MM.1S (cell line): ENCODE data around the gene SH3TC1.

Experiments used
- DNase-seq: peaks from one replicate; pipeline ENCODE4 v3.0.0-alpha.2; 2015
- H2AFZ ChIP-seq: fragments of 300-600 bp; sonication (generic); 2 replicates; pipeline ENCODE4 v1.6.0; 2016; ENCODE audit warnings: antibody characterized with exemption, low read length
- H3F3A ChIP-seq: fragments of 300-600 bp; sonication (generic); 2 replicates; pipeline ENCODE4 v1.6.1; 2016; ENCODE audit warnings: mild to moderate bottlenecking, antibody characterized with exemption, low read length, moderate library complexity, mixed read lengths; ENCODE audit not compliant: insufficient read depth
- H3K27ac ChIP-seq: fragments of 300-600 bp; sonication (generic); 2 replicates; pipeline ENCODE4 v1.5.1; 2016; ENCODE audit warnings: mild to moderate bottlenecking, low read length
- H3K27me3 ChIP-seq: fragments of 300-600 bp; sonication (generic); replicated peaks from 2 replicates; pipeline ENCODE4 v1.6.0; 2016; ENCODE audit warnings: low read length; ENCODE audit not compliant: insufficient read depth
- H3K36me3 ChIP-seq: fragments of 300-600 bp; sonication (generic); replicated peaks from 2 replicates; pipeline ENCODE4 v1.6.1; 2016; ENCODE audit warnings: mild to moderate bottlenecking, low read length, mixed read lengths; ENCODE audit not compliant: insufficient read depth
- H3K4me1 ChIP-seq: fragments of 300-600 bp; sonication (generic); 2 replicates; pipeline ENCODE4 v1.6.1; 2016; ENCODE audit warnings: low read length, mixed read lengths
- H3K4me2 ChIP-seq: fragments of 300-600 bp; sonication (generic); 2 replicates; pipeline ENCODE4 v1.6.0; 2016; ENCODE audit warnings: low read depth, low read length
- H3K4me3 ChIP-seq: fragments of 300-600 bp; sonication (generic); 2 replicates; pipeline ENCODE4 v1.5.1; 2016; ENCODE audit warnings: low read length, mixed read lengths
- H3K79me2 ChIP-seq: fragments of 300-600 bp; sonication (generic); 2 replicates; pipeline ENCODE4 v1.6.1; 2016; ENCODE audit warnings: mixed run types, low read length, mixed read lengths
- H3K9ac ChIP-seq: fragments of 300-600 bp; sonication (generic); 2 replicates; pipeline ENCODE4 v1.6.1; 2016; ENCODE audit warnings: low read length, mixed read lengths
- H3K9me2 ChIP-seq: fragments of 300-600 bp; sonication (generic); replicated peaks from 2 replicates; pipeline ENCODE4 v1.6.1; 2016; ENCODE audit warnings: mild to moderate bottlenecking, low read length, mixed read lengths; ENCODE audit not compliant: insufficient read depth
- H3K9me3 ChIP-seq: fragments of 300-600 bp; sonication (generic); replicated peaks from 2 replicates; pipeline ENCODE4 v1.6.1; 2016; ENCODE audit warnings: mild to moderate bottlenecking, low read length, mixed read lengths; ENCODE audit not compliant: insufficient read depth
- H4K20me1 ChIP-seq: fragments of 300-600 bp; sonication (generic); 2 replicates; pipeline ENCODE4 v1.6.1; 2016; ENCODE audit warnings: mild to moderate bottlenecking, low read length, moderate library complexity, mixed read lengths; ENCODE audit not compliant: insufficient read depth
- CTCF ChIP-seq: fragments of 300-600 bp; sonication (generic); IDR thresholded peaks from 2 replicates; pipeline ENCODE4 v1.5.1; 2016; ENCODE audit warnings: antibody characterized with exemption, low read length, mixed read lengths
- EZH2 ChIP-seq: fragments of 300-600 bp; sonication (generic); optimal IDR thresholded peaks from 2 replicates; pipeline ENCODE3; 2017; ENCODE audit warnings: low read depth, mild to moderate bottlenecking, antibody characterized with exemption, low read length, mixed read lengths
- EZH2phosphoT487 ChIP-seq: fragments of 300-600 bp; sonication (generic); IDR thresholded peaks from 2 replicates; pipeline ENCODE4 v1.6.1; 2018; ENCODE audit warnings: antibody characterized with exemption, low read length

The SH3TC1 gene

GRCh38 chr4:8265171-8265929 lies 66.3 kb downstream of the SH3TC1 start:
- no peak overlapping the region for H3K27ac ChIP-seq

GRCh38 chr4:8266088-8266487 lies 67.0 kb downstream of the SH3TC1 start:
- Histone ChIP-seq H2AFZ (no peak overlapping the region), H3K79me2 (no peaks in the 10 kb centered on the region)

More at GRCh38 chr4:8265171-8265929, 66.3 kb downstream of the SH3TC1 start:
- H3K9me2 ChIP-seq: no peaks in the 10 kb centered on the region
- H4K20me1 ChIP-seq: no peaks in the 10 kb centered on the region
- no peak overlapping the region for H3K4me2 ChIP-seq
- H3K4me3 ChIP-seq: no peak overlapping the region
- no peaks in the 10 kb centered on the region for H3K79me2 ChIP-seq
- DNase-seq: no peak
- H3K9ac ChIP-seq: no peak overlapping the region
- peaks cover 95% of the 10 kb centered on the region for H3K27me3 ChIP-seq
- TF ChIP-seq EZH2phosphoT487 (no peak), EZH2 (no peak)
- H3F3A ChIP-seq: no peaks in the 10 kb centered on the region
- no peak overlapping the region for H2AFZ ChIP-seq
- H3K4me1 ChIP-seq: no peaks in the 10 kb centered on the region
- H3K9me3 ChIP-seq: no peaks in the 10 kb centered on the region
- no peaks in the 10 kb centered on the region for H3K36me3 ChIP-seq

GRCh38 chr4:8266508-8266907 lies 67.4 kb downstream of the SH3TC1 start:
- Histone ChIP-seq H3F3A (no peaks in the 10 kb centered on the region), H3K27me3 (peaks cover 95% of the 10 kb centered on the region), H3K9ac (no peak overlapping the region), H3K36me3 (no peaks in the 10 kb centered on the region), H4K20me1 (no peaks in the 10 kb centered on the region), H3K4me2 (no peak overlapping the region), H3K4me3 (no peak overlapping the region), H3K4me1 (no peaks in the 10 kb centered on the region), H3K27ac (no peak overlapping the region), H2AFZ (no peak overlapping the region), H3K79me2 (no peaks in the 10 kb centered on the region), H3K9me2 (no peaks in the 10 kb centered on the region), H3K9me3 (no peaks in the 10 kb centered on the region)
- TF ChIP-seq EZH2 (no peak), CTCF (no peak), EZH2phosphoT487 (no peak)
- DNase-seq: no peak

More at GRCh38 chr4:8266088-8266487, 67.0 kb downstream of the SH3TC1 start:
- Histone ChIP-seq H3K9me3 (no peaks in the 10 kb centered on the region), H3K4me3 (no peak overlapping the region), H3K9ac (no peak overlapping the region), H3K9me2 (no peaks in the 10 kb centered on the region), H3K36me3 (no peaks in the 10 kb centered on the region), H3K27ac (no peak overlapping the region), H3F3A (no peaks in the 10 kb centered on the region), H4K20me1 (no peaks in the 10 kb centered on the region), H3K27me3 (peaks cover 95% of the 10 kb centered on the region), H3K4me2 (no peak overlapping the region), H3K4me1 (no peaks in the 10 kb centered on the region)
- TF ChIP-seq CTCF (no peak), EZH2phosphoT487 (no peak), EZH2 (no peak)
- DNase-seq: no peak

- no peaks in the 10 kb centered on the region for H3K9me3 ChIP-seq
- H4K20me1 ChIP-seq: no peaks in the 10 kb centered on the region
- peaks cover 95% of the 10 kb centered on the region for H3K27me3 ChIP-seq
- no peak overlapping the region for H3K4me3 ChIP-seq
- no peak overlapping the region for H3K4me2 ChIP-seq
- H3K27ac ChIP-seq: no peak overlapping the region
- H3K4me1 ChIP-seq: no peaks in the 10 kb centered on the region
- H3K9me2 ChIP-seq: no peaks in the 10 kb centered on the region
- no peaks in the 10 kb centered on the region for H3F3A ChIP-seq
- no peaks in the 10 kb centered on the region for H3K79me2 ChIP-seq
- H3K36me3 ChIP-seq: no peaks in the 10 kb centered on the region
- TF ChIP-seq EZH2phosphoT487: no peak
- peak; percentile 67 for TF ChIP-seq CTCF
- DNase-seq: peak; percentile 42
- no peak overlapping the region for H2AFZ ChIP-seq
- H3K9ac ChIP-seq: no peak overlapping the region
Measured at GRCh38 chr4:8267077-8267476, 68.0 kb downstream of the SH3TC1 start.
